Stomach (tissue), 4 donors: ENCODE results near the gene FBXO45.

ENCODE experiments used
- POLR2A ChIP-seq, 4 donors: fragments of 450-650 bp; IDR thresholded peaks; one replicate each; pipeline ENCODE4 v1.6.1; 2016; ENCODE audit warnings: antibody characterized with exemption in 4 of 4, control low read depth in 2 of 4, mild to moderate bottlenecking in 1 of 4, moderate library complexity in 1 of 4
- POLR2AphosphoS5 ChIP-seq, 3 donors: sonication (generic); formaldehyde crosslinking; IDR thresholded peaks; one replicate each; pipeline ENCODE4 v1.6.1; 2016; ENCODE audit warnings: antibody characterized with exemption in 3 of 3
- TF ChIP-seq, protein P1 (sequence below), 7 experiments: fragments of 450-650 bp in 4 of 7; fragments of 200-600 bp in 3 of 7; sonication (generic) in 3 of 7; IDR thresholded peaks; one replicate each; pipeline ENCODE4 v1.5.1; 2016 to 2019; ENCODE audit warnings: antibody characterized with exemption in 7 of 7, control low read depth in 2 of 7, mild to moderate bottlenecking in 1 of 7

DNA sequence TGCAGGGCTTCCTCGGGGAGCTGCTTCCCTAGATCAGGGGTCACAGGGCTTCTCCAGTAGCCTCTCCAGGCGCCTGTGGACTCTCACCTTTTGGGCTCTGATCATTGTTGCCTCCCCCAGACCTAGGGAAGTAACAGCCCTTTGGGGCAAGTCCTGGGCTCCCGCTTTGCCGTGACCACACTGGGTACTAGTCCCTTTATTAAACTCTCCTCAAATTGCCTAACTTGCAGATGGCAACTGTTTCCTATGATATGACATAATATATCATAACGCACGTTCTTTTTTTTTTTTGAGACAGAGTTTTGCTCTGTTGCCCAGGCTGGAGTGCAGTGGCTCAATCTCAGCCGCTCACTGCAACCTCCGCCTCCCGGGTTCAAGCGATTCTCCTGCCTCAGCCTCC lies 53.2 kb downstream of the FBXO45 start:
- TF ChIP-seq, protein P1, sequence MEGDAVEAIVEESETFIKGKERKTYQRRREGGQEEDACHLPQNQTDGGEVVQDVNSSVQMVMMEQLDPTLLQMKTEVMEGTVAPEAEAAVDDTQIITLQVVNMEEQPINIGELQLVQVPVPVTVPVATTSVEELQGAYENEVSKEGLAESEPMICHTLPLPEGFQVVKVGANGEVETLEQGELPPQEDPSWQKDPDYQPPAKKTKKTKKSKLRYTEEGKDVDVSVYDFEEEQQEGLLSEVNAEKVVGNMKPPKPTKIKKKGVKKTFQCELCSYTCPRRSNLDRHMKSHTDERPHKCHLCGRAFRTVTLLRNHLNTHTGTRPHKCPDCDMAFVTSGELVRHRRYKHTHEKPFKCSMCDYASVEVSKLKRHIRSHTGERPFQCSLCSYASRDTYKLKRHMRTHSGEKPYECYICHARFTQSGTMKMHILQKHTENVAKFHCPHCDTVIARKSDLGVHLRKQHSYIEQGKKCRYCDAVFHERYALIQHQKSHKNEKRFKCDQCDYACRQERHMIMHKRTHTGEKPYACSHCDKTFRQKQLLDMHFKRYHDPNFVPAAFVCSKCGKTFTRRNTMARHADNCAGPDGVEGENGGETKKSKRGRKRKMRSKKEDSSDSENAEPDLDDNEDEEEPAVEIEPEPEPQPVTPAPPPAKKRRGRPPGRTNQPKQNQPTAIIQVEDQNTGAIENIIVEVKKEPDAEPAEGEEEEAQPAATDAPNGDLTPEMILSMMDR (IDR thresholded peaks at IDR 0.05), result no peak
- no peak for TF ChIP-seq POLR2AphosphoS5 (IDR thresholded peaks at IDR 0.05)
- TF ChIP-seq POLR2A (IDR thresholded peaks at IDR 0.05), result no peak
